SH-SY5Y (cell line): ENCODE measurements around the gene SYNGR3.

ENCODE experiments used
- GATA2 ChIP-seq: IDR thresholded peaks from 2 replicates; pipeline ENCODE4 v1.6.1; 2011; ENCODE audit warnings: mild to moderate bottlenecking, low read depth, low read length
- GATA3 ChIP-seq: IDR thresholded peaks from 2 replicates; pipeline ENCODE4 v1.6.1; 2011; ENCODE audit warnings: low read depth, mild to moderate bottlenecking, low read length, moderate library complexity

DNA sequence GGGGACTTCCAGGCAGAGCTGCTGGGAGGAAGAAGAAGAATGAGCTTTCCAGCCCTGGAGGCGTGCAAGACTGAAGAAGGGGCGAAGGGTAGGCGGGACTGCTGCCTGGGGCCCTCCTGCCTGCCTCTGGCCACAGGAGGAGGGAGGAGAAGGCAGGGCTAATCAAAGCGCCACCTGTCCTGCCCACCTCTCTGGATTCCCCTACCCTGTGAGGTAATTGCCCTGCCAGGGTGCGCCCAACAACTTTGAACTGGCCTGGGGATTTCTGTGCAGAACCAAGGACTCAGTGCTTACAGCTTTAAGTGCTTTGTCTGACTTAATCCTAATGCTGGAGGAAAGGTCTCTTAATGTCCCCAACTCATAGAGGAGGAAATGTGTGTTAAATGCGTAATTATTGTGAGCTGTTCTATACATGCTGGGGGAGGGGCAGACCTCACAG lies 8.4 kb upstream of the SYNGR3 start, which contains the start of gene NOXO1:
- no peak for TF ChIP-seq GATA2
- no peak for TF ChIP-seq GATA3
